ENCODE results near the gene FAM53B.

Gene FAM53B

GRCh38 chr10:124658591-124659242 lies 85.5 kb downstream of the FAM53B start (continued):
- no peak for TF ChIP-seq INSM2 (tag by site-specific recombination; IDR thresholded peaks at IDR 0.05)

- Histone ChIP-seq H3K9me3 (ENCODE audit: control insufficient read depth, insufficient read depth, low read depth, low read length) (no peaks in the 10 kb centered on the region), H3K4me1 (ENCODE audit: control insufficient read depth, insufficient read depth, low read length) (no peaks in the 10 kb centered on the region), H3K36me3 (ENCODE audit: control insufficient read depth in 2 of 2, insufficient read depth in 1 of 2, low read length in 2 of 2) (peaks cover 0 to 17% of the 10 kb centered on the region in 2 experiments; a peak in 2 of 3 replicates), H3K4me3 (ENCODE audit: low read depth, low read length) (no peak overlapping the region), H3K27ac (ENCODE audit: extremely low read depth, low read depth, low read length) (no peak overlapping the region)
- ChIA-PET POLR2A (no interaction called here), CTCF (interaction anchor here (0.6 kb wide), 1 partner anchor 85 kb away, joined by 3 read pairs; no protein-coding TSS in a partner anchor)
- TF ChIP-seq TRIM28 (IDR thresholded peaks at IDR 0.05; ENCODE audit: borderline replicate concordance, low read length) = no peak
- TF ChIP-seq ZNF18 (tag by site-specific recombination; IDR thresholded peaks at IDR 0.05) = no peak
- TF ChIP-seq ZNF792 (tag by site-specific recombination; IDR thresholded peaks at IDR 0.05) = no peak
- TF ChIP-seq ZNF488 (tag by site-specific recombination; IDR thresholded peaks at IDR 0.05) = no peak
- TF ChIP-seq ZNF350 (tag by site-specific recombination; IDR thresholded peaks at IDR 0.05) = no peak
Observed at GRCh38 chr10:124657806-124658205, 86.4 kb downstream of the FAM53B start.

- Histone ChIP-seq H3K4me1 (ENCODE audit: control insufficient read depth, insufficient read depth, low read length) (no peaks in the 10 kb centered on the region), H3K4me3 (ENCODE audit: low read depth, low read length) (no peak overlapping the region), H3K27ac (ENCODE audit: extremely low read depth, low read depth, low read length) (no peak overlapping the region), H3K36me3 (ENCODE audit: control insufficient read depth in 2 of 2, insufficient read depth in 1 of 2, low read length in 2 of 2) (peaks cover 0 to 16% of the 10 kb centered on the region in 2 experiments; a peak in 2 of 3 replicates), H3K9me3 (ENCODE audit: control insufficient read depth, insufficient read depth, low read depth, low read length) (no peaks in the 10 kb centered on the region)
- ChIA-PET CTCF (no interaction called here), POLR2A (no interaction called here)
- TF ChIP-seq ZNF670 (tag by site-specific recombination; IDR thresholded peaks at IDR 0.05; ENCODE audit: low read depth) (no peak), ZBTB20 (tag by site-specific recombination; IDR thresholded peaks at IDR 0.05) (no peak), ZNF747 (tag by site-specific recombination; IDR thresholded peaks at IDR 0.05) (no peak), KLF7 (tag by site-specific recombination; IDR thresholded peaks at IDR 0.05; ENCODE audit: borderline replicate concordance) (no peak), ZNF112 (tag by site-specific recombination; IDR thresholded peaks at IDR 0.05) (no peak), ZNF366 (tag by site-specific recombination; conservative IDR thresholded peaks at IDR 0.05) (no peak)
Observed at GRCh38 chr10:124656541-124656940, 87.6 kb downstream of the FAM53B start.

- Histone ChIP-seq H3K4me1 (ENCODE audit: control insufficient read depth, insufficient read depth, low read length) (no peaks in the 10 kb centered on the region), H3K36me3 (ENCODE audit: control insufficient read depth in 2 of 2, insufficient read depth in 1 of 2, low read length in 2 of 2) (peaks cover 0 to 16% of the 10 kb centered on the region in 2 experiments; a peak in 2 of 3 replicates), H3K27ac (ENCODE audit: extremely low read depth, low read depth, low read length) (no peak overlapping the region), H3K9me3 (ENCODE audit: control insufficient read depth, insufficient read depth, low read depth, low read length) (no peaks in the 10 kb centered on the region), H3K4me3 (ENCODE audit: low read depth, low read length) (no peak overlapping the region)
- TF ChIP-seq AEBP2 (tag by site-specific recombination; IDR thresholded peaks at IDR 0.05; ENCODE audit: borderline replicate concordance) (no peak), GFI1B (tag by site-specific recombination; IDR thresholded peaks at IDR 0.05) (no peak), ZNF610 (tag by site-specific recombination; IDR thresholded peaks at IDR 0.05; ENCODE audit: borderline replicate concordance) (no peak), ZBTB48 (tag by site-specific recombination; IDR thresholded peaks at IDR 0.05) (no peak), ZNF664 (tag by site-specific recombination; IDR thresholded peaks at IDR 0.05) (no peak), ZNF10 (tag by site-specific recombination; IDR thresholded peaks at IDR 0.05) (no peak), ZNF138 (tag by site-specific recombination; IDR thresholded peaks at IDR 0.05; ENCODE audit: borderline replicate concordance) (no peak), ZSCAN30 (tag by site-specific recombination; IDR thresholded peaks at IDR 0.05) (no peak), ZNF140 (tag by site-specific recombination; IDR thresholded peaks at IDR 0.05) (no peak), ZNF768 (tag by site-specific recombination; IDR thresholded peaks at IDR 0.05) (no peak)
- CTCF ChIA-PET = interaction anchor here (0.9 kb wide), 1 partner anchor 86 kb away, joined by 5 read pairs; no protein-coding TSS in a partner anchor
- POLR2A ChIA-PET = no interaction called here
Observed at GRCh38 chr10:124656113-124656490, 88.1 kb downstream of the FAM53B start.
